ENCODE measurements around the gene PPFIA3. TPM values are rescaled to one million over a fixed set of nuclear protein-coding genes. Genes with fewer than 3 reads are reported as not detected.

PPFIA3 gene
- total and polyA plus RNA-seq, 8 donors: 4.1 to 39.7 (median 6.7) TPM

- ATAC-seq (peak in 2 of 4 donors; percentile 28 to 31), DNase-seq (peak in 2 of 6 donors; percentile 28 to 60), FAIRE-seq (no peak)
- no peak overlapping the region for H3K27ac ChIP-seq
- no peak overlapping the region for H3K4me3 ChIP-seq
- TF ChIP-seq, protein P1, sequence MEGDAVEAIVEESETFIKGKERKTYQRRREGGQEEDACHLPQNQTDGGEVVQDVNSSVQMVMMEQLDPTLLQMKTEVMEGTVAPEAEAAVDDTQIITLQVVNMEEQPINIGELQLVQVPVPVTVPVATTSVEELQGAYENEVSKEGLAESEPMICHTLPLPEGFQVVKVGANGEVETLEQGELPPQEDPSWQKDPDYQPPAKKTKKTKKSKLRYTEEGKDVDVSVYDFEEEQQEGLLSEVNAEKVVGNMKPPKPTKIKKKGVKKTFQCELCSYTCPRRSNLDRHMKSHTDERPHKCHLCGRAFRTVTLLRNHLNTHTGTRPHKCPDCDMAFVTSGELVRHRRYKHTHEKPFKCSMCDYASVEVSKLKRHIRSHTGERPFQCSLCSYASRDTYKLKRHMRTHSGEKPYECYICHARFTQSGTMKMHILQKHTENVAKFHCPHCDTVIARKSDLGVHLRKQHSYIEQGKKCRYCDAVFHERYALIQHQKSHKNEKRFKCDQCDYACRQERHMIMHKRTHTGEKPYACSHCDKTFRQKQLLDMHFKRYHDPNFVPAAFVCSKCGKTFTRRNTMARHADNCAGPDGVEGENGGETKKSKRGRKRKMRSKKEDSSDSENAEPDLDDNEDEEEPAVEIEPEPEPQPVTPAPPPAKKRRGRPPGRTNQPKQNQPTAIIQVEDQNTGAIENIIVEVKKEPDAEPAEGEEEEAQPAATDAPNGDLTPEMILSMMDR (IDR thresholded peaks at IDR 0.05): no peak
- H3K9me3 ChIP-seq: no peaks in the 10 kb centered on the region
- peaks cover 0 to 3% (median 0%) of the 10 kb centered on the region in 3 donors for H3K36me3 ChIP-seq
- intact Hi-C loops (cut with DNase I): loop anchor here in 1 of 3 donors (5.0 kb wide), 1 partner anchor 94 kb away; no protein-coding TSS in a partner anchor
- no peaks in the 10 kb centered on the region for H3K27me3 ChIP-seq
- WGBS, 2 donors: 83 to 90% methylated on average over 40 of the region's 40 CpGs
- no peaks in the 10 kb centered on the region for H3K4me1 ChIP-seq
Observed at GRCh38 chr19:49196527-49197240, 77.3 kb downstream of the PPFIA3 start.

- Histone ChIP-seq H3K9me3 (no peaks in the 10 kb centered on the region), H3K27me3 (no peaks in the 10 kb centered on the region), H3K27ac (no peak overlapping the region), H3K36me3 (peaks cover 0 to 10% (median 0%) of the 10 kb centered on the region in 3 donors), H3K4me1 (no peaks in the 10 kb centered on the region), H3K4me3 (no peak overlapping the region)
- DNase-seq (peak in 1 of 6 donors; percentile 29), ATAC-seq (peak in 1 of 4 donors; percentile 54), FAIRE-seq (no peak)
- TF ChIP-seq, protein P1 (IDR thresholded peaks at IDR 0.05): no peak
- intact Hi-C loops (cut with DNase I): loop anchor here in 1 of 3 donors (5.0 kb wide), 1 partner anchor 108 kb away; no protein-coding TSS in a partner anchor
- 85 to 87% methylated on average over 28 to 29 of the region's 29 CpGs for WGBS, 2 donors
Observed at GRCh38 chr19:49200238-49200862, 81.0 kb downstream of the PPFIA3 start.

Other genes starting within 250 kb of the PPFIA3 start
- 10 to 100 TPM in 5 of 6 donors, 1 to 10 TPM in 1; 8.1 to 20.6 (median 12.4) TPM for gene PPP1R15A, start 247.1 kb upstream of the PPFIA3 start, total RNA-seq
- gene PPP1R15A, start 247.1 kb upstream of the PPFIA3 start, polyA plus RNA-seq: 10 to 100 TPM; 28.2 to 53.2 TPM
- under 1 TPM in 1 of 6 donors, not detected in 5; 0.35 TPM for gene TULP2, start 220.8 kb upstream of the PPFIA3 start, total RNA-seq
- gene TULP2, start 220.8 kb upstream of the PPFIA3 start, polyA plus RNA-seq: not detected
- gene NUCB1, start 219.2 kb upstream of the PPFIA3 start, total RNA-seq: 100 to 1,000 TPM in 2 of 6 donors, 10 to 100 TPM in 4; 60.9 to 136 (median 79.8) TPM
- gene NUCB1, start 219.2 kb upstream of the PPFIA3 start, polyA plus RNA-seq: 100 to 1,000 TPM; 103 to 118 TPM
- under 1 TPM in 1 of 6 donors, not detected in 5; 0.28 TPM for gene DHDH, start 185.8 kb upstream of the PPFIA3 start, total RNA-seq
- 1 to 10 TPM in 1 of 2 donors, under 1 TPM in 1; 0.30 to 1.0 TPM for gene DHDH, start 185.8 kb upstream of the PPFIA3 start, polyA plus RNA-seq
- gene BAX, start 164.7 kb upstream of the PPFIA3 start, total RNA-seq: 10 to 100 TPM; 20.3 to 41.5 (median 28.0) TPM
- 10 to 100 TPM; 43.5 to 48.1 TPM for gene BAX, start 164.7 kb upstream of the PPFIA3 start, polyA plus RNA-seq
- 1,000 to 10,000 TPM in 1 of 6 donors, 100 to 1,000 TPM in 5; 394 to 1,427 (median 690) TPM for gene FTL, start 154.2 kb upstream of the PPFIA3 start, total RNA-seq
- gene FTL, start 154.2 kb upstream of the PPFIA3 start, polyA plus RNA-seq: 1,000 to 10,000 TPM; 1,427 to 1,473 TPM
- gene GYS1, start 126.2 kb upstream of the PPFIA3 start, total RNA-seq: 10 to 100 TPM in 4 of 6 donors, 1 to 10 TPM in 2; 7.3 to 14.6 (median 12.2) TPM
- gene GYS1, start 126.2 kb upstream of the PPFIA3 start, polyA plus RNA-seq: 10 to 100 TPM; 14.5 to 18.2 TPM
- gene RUVBL2, start 125.7 kb upstream of the PPFIA3 start, total RNA-seq: 10 to 100 TPM; 17.0 to 38.0 (median 29.1) TPM
- 10 to 100 TPM; 43.9 to 44.9 TPM for gene RUVBL2, start 125.7 kb upstream of the PPFIA3 start, polyA plus RNA-seq
- 1 to 10 TPM in 5 of 6 donors, under 1 TPM in 1; 0.98 to 6.6 (median 3.5) TPM for gene LHB, start 102.5 kb upstream of the PPFIA3 start, total RNA-seq
- gene LHB, start 102.5 kb upstream of the PPFIA3 start, polyA plus RNA-seq: 10 to 100 TPM; 30.1 to 54.4 TPM
- not detected for gene CGB3, start 95.2 kb upstream of the PPFIA3 start, total RNA-seq
- not detected for gene CGB3, start 95.2 kb upstream of the PPFIA3 start, polyA plus RNA-seq
- gene CGB2, start 87.7 kb upstream of the PPFIA3 start, total RNA-seq: not detected
- gene CGB2, start 87.7 kb upstream of the PPFIA3 start, polyA plus RNA-seq: not detected
- gene CGB1, start 82.6 kb upstream of the PPFIA3 start, total RNA-seq: not detected
- not detected for gene CGB1, start 82.6 kb upstream of the PPFIA3 start, polyA plus RNA-seq
- gene CGB5, start 75.7 kb upstream of the PPFIA3 start, total RNA-seq: not detected
- not detected for gene CGB5, start 75.7 kb upstream of the PPFIA3 start, polyA plus RNA-seq
- gene CGB8, start 70.4 kb upstream of the PPFIA3 start, total RNA-seq: not detected
- not detected for gene CGB8, start 70.4 kb upstream of the PPFIA3 start, polyA plus RNA-seq
- not detected for gene CGB7, start 61.8 kb upstream of the PPFIA3 start, total RNA-seq
- under 1 TPM in 1 of 2 donors, not detected in 1; 0.38 TPM for gene CGB7, start 61.8 kb upstream of the PPFIA3 start, polyA plus RNA-seq
- not detected for gene NTF4, start 54.7 kb upstream of the PPFIA3 start, total RNA-seq
- gene NTF4, start 54.7 kb upstream of the PPFIA3 start, polyA plus RNA-seq: under 1 TPM in 1 of 2 donors, not detected in 1; 0.09 TPM
- gene KCNA7, start 46.8 kb upstream of the PPFIA3 start, total RNA-seq: not detected
- gene KCNA7, start 46.8 kb upstream of the PPFIA3 start, polyA plus RNA-seq: not detected
- 100 to 1,000 TPM in 5 of 6 donors, 10 to 100 TPM in 1; 87.9 to 205 (median 136) TPM for gene SNRNP70, start 34.1 kb upstream of the PPFIA3 start, total RNA-seq
- gene SNRNP70, start 34.1 kb upstream of the PPFIA3 start, polyA plus RNA-seq: 100 to 1,000 TPM; 799 to 883 TPM
- gene LIN7B, start 5.2 kb upstream of the PPFIA3 start, total RNA-seq: 1 to 10 TPM; 4.7 to 6.5 (median 4.9) TPM
- gene LIN7B, start 5.2 kb upstream of the PPFIA3 start, polyA plus RNA-seq: 10 to 100 TPM; 19.1 to 20.7 TPM
- gene C19orf73, start 401 bp upstream of the PPFIA3 start, total RNA-seq: 1 to 10 TPM; 1.4 to 2.1 (median 1.6) TPM
- 1 to 10 TPM; 4.9 to 9.8 TPM for gene C19orf73, start 401 bp upstream of the PPFIA3 start, polyA plus RNA-seq
- gene HRC, start 35.9 kb downstream of the PPFIA3 start, total RNA-seq: under 1 TPM in 5 of 6 donors, not detected in 1; 0.09 to 0.79 (median 0.25) TPM
- under 1 TPM; 0.53 to 0.61 TPM for gene HRC, start 35.9 kb downstream of the PPFIA3 start, polyA plus RNA-seq
- 10 to 100 TPM; 11.8 to 29.7 (median 15.2) TPM for gene TRPM4, start 38.2 kb downstream of the PPFIA3 start, total RNA-seq
- gene TRPM4, start 38.2 kb downstream of the PPFIA3 start, polyA plus RNA-seq: 10 to 100 TPM; 19.2 to 47.1 TPM
- gene SLC6A16, start 205.6 kb downstream of the PPFIA3 start, total RNA-seq: 1 to 10 TPM; 1.5 to 4.1 (median 2.7) TPM
- 1 to 10 TPM; 4.5 to 5.9 TPM for gene SLC6A16, start 205.6 kb downstream of the PPFIA3 start, polyA plus RNA-seq
- 10 to 100 TPM in 1 of 6 donors, 1 to 10 TPM in 3, under 1 TPM in 2; 0.35 to 23.1 (median 2.7) TPM for gene CD37, start 215.9 kb downstream of the PPFIA3 start, total RNA-seq
- gene CD37, start 215.9 kb downstream of the PPFIA3 start, polyA plus RNA-seq: 1 to 10 TPM; 1.8 to 2.0 TPM
- 10 to 100 TPM; 10.5 to 30.6 (median 12.6) TPM for gene TEAD2, start 242.9 kb downstream of the PPFIA3 start, total RNA-seq
- gene TEAD2, start 242.9 kb downstream of the PPFIA3 start, polyA plus RNA-seq: 10 to 100 TPM; 16.0 to 16.8 TPM
- gene DKKL1, start 244.3 kb downstream of the PPFIA3 start, total RNA-seq: 1 to 10 TPM in 1 of 6 donors, under 1 TPM in 3, not detected in 2; 0.41 to 1.3 (median 0.53) TPM
- under 1 TPM in 1 of 2 donors, not detected in 1; 0.12 TPM for gene DKKL1, start 244.3 kb downstream of the PPFIA3 start, polyA plus RNA-seq